Thyroid gland (tissue), 4 donors: ENCODE data around the gene GREB1.

Source experiments
- POLR2A ChIP-seq, 2 donors: fragments of 450-650 bp; IDR thresholded peaks; one replicate each; pipeline ENCODE4 v1.6.1; 2017; ENCODE audit warnings: antibody characterized with exemption in 2 of 2, mild to moderate bottlenecking in 2 of 2, moderate library complexity in 1 of 2
- TF ChIP-seq, protein P1 (sequence below), 6 experiments: fragments of 200-600 bp in 3 of 6; fragments of 450-650 bp in 3 of 6; sonication (generic) in 3 of 6; IDR thresholded peaks; one replicate each; pipeline ENCODE4 v1.5.1; 2016 to 2019; ENCODE audit warnings: antibody characterized with exemption in 6 of 6, mild to moderate bottlenecking in 2 of 6, inconsistent platforms in 1 of 6, moderate library complexity in 1 of 6

DNA sequence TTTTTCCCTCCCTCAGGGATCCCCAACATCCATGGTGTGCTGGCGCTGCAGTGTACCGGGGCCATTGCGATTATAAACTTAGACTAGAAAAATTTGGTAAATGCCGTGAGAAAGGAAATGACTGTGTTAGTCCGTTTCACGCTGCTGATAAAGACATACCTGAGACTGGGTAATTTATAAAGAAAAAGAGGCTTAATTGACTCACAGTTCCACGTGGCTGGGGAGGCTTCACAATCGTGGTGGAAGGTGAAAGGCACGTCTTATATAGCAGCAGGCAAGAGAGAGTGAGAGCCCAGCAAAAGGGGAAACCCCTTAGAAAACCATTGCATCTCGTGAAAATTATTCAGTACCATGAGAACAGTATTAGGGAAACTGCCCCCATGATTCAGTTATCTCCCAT lies 91.8 kb downstream of the GREB1 start:
- TF ChIP-seq, protein P1, sequence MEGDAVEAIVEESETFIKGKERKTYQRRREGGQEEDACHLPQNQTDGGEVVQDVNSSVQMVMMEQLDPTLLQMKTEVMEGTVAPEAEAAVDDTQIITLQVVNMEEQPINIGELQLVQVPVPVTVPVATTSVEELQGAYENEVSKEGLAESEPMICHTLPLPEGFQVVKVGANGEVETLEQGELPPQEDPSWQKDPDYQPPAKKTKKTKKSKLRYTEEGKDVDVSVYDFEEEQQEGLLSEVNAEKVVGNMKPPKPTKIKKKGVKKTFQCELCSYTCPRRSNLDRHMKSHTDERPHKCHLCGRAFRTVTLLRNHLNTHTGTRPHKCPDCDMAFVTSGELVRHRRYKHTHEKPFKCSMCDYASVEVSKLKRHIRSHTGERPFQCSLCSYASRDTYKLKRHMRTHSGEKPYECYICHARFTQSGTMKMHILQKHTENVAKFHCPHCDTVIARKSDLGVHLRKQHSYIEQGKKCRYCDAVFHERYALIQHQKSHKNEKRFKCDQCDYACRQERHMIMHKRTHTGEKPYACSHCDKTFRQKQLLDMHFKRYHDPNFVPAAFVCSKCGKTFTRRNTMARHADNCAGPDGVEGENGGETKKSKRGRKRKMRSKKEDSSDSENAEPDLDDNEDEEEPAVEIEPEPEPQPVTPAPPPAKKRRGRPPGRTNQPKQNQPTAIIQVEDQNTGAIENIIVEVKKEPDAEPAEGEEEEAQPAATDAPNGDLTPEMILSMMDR (IDR thresholded peaks at IDR 0.05), result no peak
- no peak for TF ChIP-seq POLR2A (IDR thresholded peaks at IDR 0.05)
